Activated T-cell treated with anti-CD3 and anti-CD28 coated beads, Interleukin-2, amount 50 U/mL, for 4 hours (primary cell): Measurements from ENCODE around the gene LRRTM4. TPM values are rescaled to one million over a fixed set of nuclear protein-coding genes. Genes with fewer than 3 reads are reported as not detected.

ENCODE experiments used
- ATAC-seq, 2 donors: fragments of 200-7000 bp; cut with Tn5 transposase; one replicate each; pipeline ENCODE4 v1.10.0; 2021
- DNase-seq: peaks from one replicate; pipeline ENCODE4 v3.0.0-alpha.2; 2020
- H3K27me3 Mint-ChIP-seq: one replicate; pipeline ENCODE4 v1.8.0; 2021; ENCODE audit warnings: low read depth, mixed read lengths
- H3K36me3 Mint-ChIP-seq: one replicate; pipeline ENCODE4 v1.8.0; 2022; ENCODE audit warnings: mixed read lengths; ENCODE audit not compliant: insufficient read depth
- H3K4me1 Mint-ChIP-seq: one replicate; pipeline ENCODE4 v1.8.0; 2021; ENCODE audit warnings: low read depth, mixed read lengths
- H3K4me3 Mint-ChIP-seq: one replicate; pipeline ENCODE4 v1.8.0; 2021; ENCODE audit warnings: mild to moderate bottlenecking, moderate library complexity, mixed read lengths
- H3K9me3 Mint-ChIP-seq: one replicate; pipeline ENCODE4 v1.8.0; 2021; ENCODE audit warnings: mixed read lengths
- total RNA-seq, 3 donors: library from RNA; stranded (reverse); gene quantifications; one replicate each; pipeline ENCODE4 v1.2.1, GENCODE V29; 2021

LRRTM4 gene
- total RNA-seq, 3 donors from 2014 or later = not detected

DNA sequence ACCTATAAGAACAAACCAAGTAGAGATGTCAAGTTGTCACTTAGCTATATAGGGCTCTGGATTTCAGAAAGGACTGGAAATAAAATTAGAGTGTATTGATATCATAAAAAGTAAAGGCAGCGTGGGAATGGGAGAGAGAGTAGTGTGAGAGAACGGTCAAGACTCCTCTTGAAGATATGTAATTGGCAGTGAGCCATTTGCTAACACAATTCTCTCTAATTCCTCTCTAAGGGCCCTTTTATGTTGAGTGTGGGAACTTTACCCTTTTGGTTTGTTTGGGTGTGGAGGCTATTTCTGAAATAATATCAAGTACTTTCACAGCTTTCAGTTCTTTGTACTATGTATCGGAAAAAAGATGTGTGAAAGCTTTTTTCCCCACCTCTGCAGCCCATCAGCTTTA lies 196.8 kb downstream of the LRRTM4 start:
- H3K9me3 Mint-ChIP-seq = peaks cover 19% of the 10 kb centered on the region
- no peaks in the 10 kb centered on the region for H3K27me3 Mint-ChIP-seq
- H3K4me1 Mint-ChIP-seq = no peaks in the 10 kb centered on the region
- no peaks in the 10 kb centered on the region for H3K36me3 Mint-ChIP-seq
- no peak overlapping the region for H3K4me3 Mint-ChIP-seq
- DNase-seq (no peak), ATAC-seq (no peak)

DNA sequence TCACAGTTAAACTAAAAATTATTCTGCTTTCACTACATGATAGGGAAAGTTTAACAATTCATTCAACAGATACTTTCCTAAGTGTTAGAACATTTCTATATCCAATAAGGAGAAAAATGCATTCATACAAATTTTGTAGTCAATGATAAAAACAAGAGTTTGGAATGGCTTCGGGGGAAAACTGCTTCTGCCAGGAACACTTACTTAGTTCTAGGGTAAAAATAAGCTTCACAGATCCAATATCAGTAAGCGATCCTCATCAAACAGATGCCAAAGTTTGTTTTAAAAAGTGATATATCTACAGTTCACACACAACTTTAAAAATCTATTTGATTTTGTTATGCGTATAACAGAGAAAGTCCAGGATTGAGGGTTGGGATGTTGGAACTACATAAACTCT lies 199.7 kb downstream of the LRRTM4 start:
- Mint-ChIP-seq H3K36me3 (no peaks in the 10 kb centered on the region), H3K27me3 (no peaks in the 10 kb centered on the region), H3K4me3 (no peak overlapping the region), H3K9me3 (peaks cover 16% of the 10 kb centered on the region), H3K4me1 (no peaks in the 10 kb centered on the region)
- ATAC-seq = no peak
- DNase-seq = no peak

DNA sequence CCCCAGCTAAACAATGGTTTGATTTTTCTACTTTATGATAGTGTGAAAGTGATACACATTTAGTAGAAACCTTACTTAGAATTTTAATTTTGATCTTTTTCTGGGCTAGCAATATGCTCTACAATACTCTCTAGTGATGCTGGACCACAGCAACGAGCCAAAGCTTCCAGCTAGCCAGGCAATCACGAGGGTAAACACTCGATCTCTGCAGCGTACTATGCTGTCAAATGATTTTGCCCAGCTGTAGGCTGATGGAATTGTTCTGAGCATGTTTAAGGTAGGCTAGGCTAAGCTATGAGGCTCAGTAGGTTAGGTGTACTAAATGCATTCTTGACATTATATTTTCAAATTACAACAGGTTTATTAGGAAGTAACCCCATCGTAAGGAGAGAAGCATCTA lies 207.5 kb downstream of the LRRTM4 start:
- no peak overlapping the region for H3K4me3 Mint-ChIP-seq
- ATAC-seq = no peak
- H3K4me1 Mint-ChIP-seq = no peaks in the 10 kb centered on the region
- H3K27me3 Mint-ChIP-seq = no peaks in the 10 kb centered on the region
- DNase-seq = no peak
- H3K9me3 Mint-ChIP-seq = peaks cover 9% of the 10 kb centered on the region
- no peaks in the 10 kb centered on the region for H3K36me3 Mint-ChIP-seq

DNA sequence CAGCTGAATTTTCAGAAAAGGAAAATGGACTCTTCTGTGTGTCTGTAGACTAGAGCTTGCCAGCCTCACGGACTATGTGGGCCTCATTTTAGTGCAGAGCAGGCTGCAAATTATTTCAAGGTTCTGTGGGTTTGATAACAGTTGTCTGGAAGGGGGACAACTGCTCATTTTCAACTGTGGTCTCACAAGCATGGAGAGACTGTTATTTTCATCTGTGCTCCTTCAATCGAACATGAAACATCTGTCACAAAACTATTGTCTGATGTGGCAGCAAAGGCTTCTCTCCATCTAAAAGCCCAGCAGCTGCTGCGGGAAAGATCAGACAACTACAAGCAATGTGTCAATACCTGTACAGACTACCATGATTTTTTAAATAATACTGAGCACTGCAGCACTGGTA lies 211.8 kb downstream of the LRRTM4 start:
- peaks cover 11% of the 10 kb centered on the region for H3K9me3 Mint-ChIP-seq
- ATAC-seq = no peak
- no peak for DNase-seq
- H3K36me3 Mint-ChIP-seq = no peaks in the 10 kb centered on the region
- H3K27me3 Mint-ChIP-seq = no peaks in the 10 kb centered on the region
- H3K4me1 Mint-ChIP-seq = no peaks in the 10 kb centered on the region
- H3K4me3 Mint-ChIP-seq = no peak overlapping the region

DNA sequence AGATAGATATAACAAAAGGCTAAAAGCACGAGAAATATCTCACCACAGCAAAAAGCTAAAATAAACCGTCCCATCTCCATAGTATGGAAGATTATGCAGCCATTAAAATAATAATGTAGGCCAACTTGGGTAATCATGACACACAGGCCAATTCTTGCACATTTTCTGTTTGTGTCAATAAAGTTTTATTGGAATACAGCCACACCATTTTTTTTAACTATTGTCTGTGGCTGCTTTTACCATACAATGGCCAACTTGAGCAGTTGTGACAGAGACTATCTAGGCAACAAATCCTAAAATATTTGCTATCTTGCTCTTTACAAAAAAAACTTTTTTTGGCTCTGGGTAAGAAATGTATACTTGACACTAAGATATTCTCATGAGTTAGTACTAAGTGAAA lies 212.5 kb downstream of the LRRTM4 start:
- Mint-ChIP-seq H3K4me3 (no peak overlapping the region), H3K9me3 (peaks cover 11% of the 10 kb centered on the region), H3K27me3 (no peaks in the 10 kb centered on the region), H3K36me3 (no peaks in the 10 kb centered on the region), H3K4me1 (no peaks in the 10 kb centered on the region)
- DNase-seq (no peak), ATAC-seq (no peak)

DNA sequence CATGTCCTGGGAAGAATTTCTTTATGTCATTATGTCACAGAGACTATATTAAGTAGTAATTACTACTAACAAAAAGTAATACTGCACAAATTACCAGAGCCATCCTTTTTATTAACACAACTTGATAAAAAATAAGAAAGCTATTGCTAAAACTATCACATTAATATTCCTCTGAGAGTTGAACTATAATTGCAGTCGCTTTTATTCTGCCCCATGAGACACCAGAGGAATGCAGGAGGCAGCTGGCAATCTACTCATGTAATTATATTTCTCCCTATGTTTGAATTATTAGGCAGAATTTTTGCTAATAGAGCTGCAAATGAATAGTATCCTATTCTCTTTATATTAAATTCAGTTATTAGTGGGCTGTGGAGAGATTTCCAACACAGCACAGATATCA lies 220.7 kb downstream of the LRRTM4 start:
- DNase-seq (no peak), ATAC-seq (no peak)
- no peaks in the 10 kb centered on the region for H3K4me1 Mint-ChIP-seq
- H3K27me3 Mint-ChIP-seq = no peaks in the 10 kb centered on the region
- no peaks in the 10 kb centered on the region for H3K36me3 Mint-ChIP-seq
- H3K9me3 Mint-ChIP-seq = peaks cover 8% of the 10 kb centered on the region
- no peak overlapping the region for H3K4me3 Mint-ChIP-seq

DNA sequence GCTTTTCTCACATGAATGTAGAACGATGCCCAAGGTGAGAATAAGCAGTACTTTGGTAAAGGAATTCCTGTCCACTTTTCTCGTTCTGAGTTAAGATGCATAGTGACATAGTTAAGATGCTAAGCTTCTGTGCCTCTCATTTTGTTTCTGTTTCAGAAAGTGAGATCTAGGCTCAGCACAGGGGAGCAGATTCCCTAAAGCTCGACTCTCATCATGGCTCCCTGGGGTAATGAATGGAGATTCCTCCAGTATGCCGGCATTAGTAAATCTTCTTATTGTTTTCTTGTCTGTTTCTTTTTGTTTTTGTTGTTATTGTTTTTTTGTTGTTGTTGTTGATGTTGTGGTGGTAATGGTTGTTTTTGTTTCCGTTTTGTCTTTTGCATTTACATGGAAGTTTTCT lies 225.4 kb downstream of the LRRTM4 start:
- DNase-seq = no peak
- no peak for ATAC-seq
- H3K36me3 Mint-ChIP-seq = no peaks in the 10 kb centered on the region
- H3K4me1 Mint-ChIP-seq = no peaks in the 10 kb centered on the region
- no peaks in the 10 kb centered on the region for H3K27me3 Mint-ChIP-seq
- H3K4me3 Mint-ChIP-seq = no peak overlapping the region
- peaks cover 6% of the 10 kb centered on the region for H3K9me3 Mint-ChIP-seq

DNA sequence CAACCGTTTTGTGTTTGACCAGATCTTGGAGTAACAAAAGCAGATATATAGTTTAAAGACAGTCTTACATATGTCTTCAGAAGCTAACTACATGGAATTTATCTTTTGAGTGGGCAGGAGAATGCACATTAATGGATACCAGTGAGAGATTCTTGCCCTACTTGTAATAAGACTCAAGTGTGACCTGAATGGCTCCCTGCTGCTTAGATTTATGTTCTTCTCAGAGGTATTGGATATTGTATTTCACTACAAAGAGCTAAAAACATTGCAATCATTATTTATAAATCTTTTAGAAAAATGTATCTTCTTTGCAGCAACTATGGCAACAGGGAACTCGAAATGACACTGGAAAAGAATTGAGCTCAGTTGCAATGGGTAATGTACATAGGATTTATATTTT lies 227.7 kb downstream of the LRRTM4 start:
- ATAC-seq (no peak), DNase-seq (no peak)
- H3K36me3 Mint-ChIP-seq = no peaks in the 10 kb centered on the region
- no peaks in the 10 kb centered on the region for H3K4me1 Mint-ChIP-seq
- no peaks in the 10 kb centered on the region for H3K27me3 Mint-ChIP-seq
- no peak overlapping the region for H3K4me3 Mint-ChIP-seq
- H3K9me3 Mint-ChIP-seq = peaks cover 11% of the 10 kb centered on the region

DNA sequence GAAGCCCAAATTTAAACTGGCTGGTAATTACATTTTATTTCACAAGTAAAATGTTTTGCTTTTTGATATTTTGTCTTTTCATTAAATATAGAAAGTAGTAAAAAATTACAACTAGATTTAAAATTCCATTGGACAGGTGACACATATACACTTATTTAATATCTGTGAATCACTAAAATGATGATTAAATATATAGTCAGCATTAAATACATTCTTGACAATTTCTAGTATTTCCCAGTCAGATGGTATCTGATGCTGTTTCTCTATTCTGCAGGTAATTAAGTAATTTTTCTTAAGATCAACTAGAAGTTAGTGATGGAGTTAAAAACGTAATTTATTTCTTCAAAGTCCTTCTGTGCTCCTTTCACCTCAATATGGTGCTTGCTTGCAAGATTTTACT lies 237.8 kb downstream of the LRRTM4 start:
- DNase-seq = no peak
- Mint-ChIP-seq H3K4me3 (no peak overlapping the region), H3K27me3 (no peaks in the 10 kb centered on the region), H3K9me3 (no peaks in the 10 kb centered on the region), H3K4me1 (no peaks in the 10 kb centered on the region), H3K36me3 (no peaks in the 10 kb centered on the region)
- ATAC-seq = no peak

DNA sequence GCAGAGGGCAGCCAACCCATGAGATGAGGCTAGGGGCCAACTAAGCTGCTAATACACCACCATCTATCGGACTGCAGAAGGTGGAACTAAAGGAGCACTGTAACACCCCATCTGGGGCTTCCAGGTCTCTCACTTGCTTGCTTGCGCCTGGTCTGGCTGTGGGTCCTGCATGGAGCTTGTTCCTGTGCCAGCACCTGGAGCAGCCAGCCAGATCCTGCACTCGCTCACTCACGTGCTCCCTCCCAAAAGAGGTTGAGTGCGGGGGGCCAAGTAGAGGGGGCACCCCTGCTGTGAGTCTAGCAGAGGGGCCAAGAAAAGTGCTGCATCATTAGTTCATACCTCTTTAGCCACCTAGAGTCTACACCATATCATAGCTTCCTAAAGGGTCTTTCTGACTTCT lies 250.9 kb downstream of the LRRTM4 start:
- no peaks in the 10 kb centered on the region for H3K36me3 Mint-ChIP-seq
- no peaks in the 10 kb centered on the region for H3K4me1 Mint-ChIP-seq
- H3K27me3 Mint-ChIP-seq = no peaks in the 10 kb centered on the region
- H3K4me3 Mint-ChIP-seq = no peak overlapping the region
- ATAC-seq (no peak), DNase-seq (no peak)
- H3K9me3 Mint-ChIP-seq = peaks cover 31% of the 10 kb centered on the region

DNA sequence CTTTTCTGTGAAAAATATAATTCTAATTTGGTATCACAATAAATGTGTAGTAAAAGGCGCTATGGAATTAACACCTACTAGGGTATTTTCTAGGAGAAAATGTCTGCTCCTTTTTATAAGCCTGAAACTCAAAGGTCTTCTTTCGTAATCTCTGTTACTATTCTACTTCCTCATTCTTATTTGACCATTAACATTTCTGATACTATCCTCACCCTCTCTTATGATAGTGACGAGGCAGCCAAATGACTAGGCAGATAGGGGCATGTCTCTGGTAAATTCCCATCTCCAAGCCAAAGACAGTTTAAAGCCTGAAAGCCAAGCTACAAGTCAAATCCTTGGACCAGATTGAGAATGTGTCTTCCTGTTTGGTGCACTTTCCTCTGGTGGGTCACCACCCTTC lies 251.7 kb downstream of the LRRTM4 start:
- H3K9me3 Mint-ChIP-seq = peaks cover 31% of the 10 kb centered on the region
- no peak for ATAC-seq
- no peak overlapping the region for H3K4me3 Mint-ChIP-seq
- H3K27me3 Mint-ChIP-seq = no peaks in the 10 kb centered on the region
- no peak for DNase-seq
- no peaks in the 10 kb centered on the region for H3K36me3 Mint-ChIP-seq
- no peaks in the 10 kb centered on the region for H3K4me1 Mint-ChIP-seq

DNA sequence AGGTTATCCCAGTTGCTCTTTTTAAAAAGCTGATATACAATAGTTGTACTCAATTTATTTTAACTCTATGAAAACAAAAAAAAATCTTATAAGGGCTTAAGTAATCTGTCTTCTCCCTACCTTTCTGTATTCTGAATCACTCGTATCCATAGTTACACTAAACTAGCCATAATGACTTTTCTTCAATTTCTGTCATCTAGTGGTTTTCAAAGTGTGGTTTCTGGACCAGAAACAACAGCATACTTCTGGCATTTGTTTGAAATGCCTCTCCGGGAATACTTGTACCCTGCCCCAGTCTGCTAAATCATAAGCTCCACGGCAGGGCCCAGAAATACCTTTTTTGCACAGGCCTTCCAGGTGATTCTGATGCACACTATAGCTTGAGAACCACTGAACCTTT lies 253.6 kb downstream of the LRRTM4 start:
- ATAC-seq = no peak
- peaks cover 29% of the 10 kb centered on the region for H3K9me3 Mint-ChIP-seq
- no peaks in the 10 kb centered on the region for H3K36me3 Mint-ChIP-seq
- H3K4me1 Mint-ChIP-seq = no peaks in the 10 kb centered on the region
- no peak overlapping the region for H3K4me3 Mint-ChIP-seq
- H3K27me3 Mint-ChIP-seq = no peaks in the 10 kb centered on the region
- DNase-seq = no peak

DNA sequence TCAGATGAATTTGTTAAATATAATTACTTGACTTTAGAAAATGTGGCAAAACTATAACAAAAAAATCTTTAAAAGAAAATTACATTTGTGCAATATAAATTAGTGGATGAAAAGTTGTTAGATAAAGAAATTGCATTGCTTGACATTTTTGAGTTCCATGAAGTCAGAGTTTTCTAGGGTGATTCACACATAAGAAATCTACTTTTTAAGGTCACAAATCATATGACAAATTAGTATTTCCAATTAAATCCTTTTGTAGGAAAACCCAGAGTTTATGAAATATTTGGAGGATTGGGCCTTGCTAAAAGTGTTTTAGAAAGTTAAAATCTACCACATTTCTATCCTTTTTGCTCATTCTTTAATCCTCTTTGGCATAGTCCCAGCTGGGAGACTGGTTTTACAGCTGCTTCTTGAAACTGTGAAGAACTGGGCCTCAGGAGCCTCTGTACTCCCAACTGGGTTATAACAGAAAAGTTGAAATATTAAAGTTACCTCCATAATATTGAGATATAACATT lies 289.2 kb downstream of the LRRTM4 start:
- no peaks in the 10 kb centered on the region for H3K36me3 Mint-ChIP-seq
- no peaks in the 10 kb centered on the region for H3K4me1 Mint-ChIP-seq
- DNase-seq (no peak), ATAC-seq (no peak)
- no peak overlapping the region for H3K4me3 Mint-ChIP-seq
- H3K27me3 Mint-ChIP-seq = no peaks in the 10 kb centered on the region
- peaks cover 31% of the 10 kb centered on the region for H3K9me3 Mint-ChIP-seq

DNA sequence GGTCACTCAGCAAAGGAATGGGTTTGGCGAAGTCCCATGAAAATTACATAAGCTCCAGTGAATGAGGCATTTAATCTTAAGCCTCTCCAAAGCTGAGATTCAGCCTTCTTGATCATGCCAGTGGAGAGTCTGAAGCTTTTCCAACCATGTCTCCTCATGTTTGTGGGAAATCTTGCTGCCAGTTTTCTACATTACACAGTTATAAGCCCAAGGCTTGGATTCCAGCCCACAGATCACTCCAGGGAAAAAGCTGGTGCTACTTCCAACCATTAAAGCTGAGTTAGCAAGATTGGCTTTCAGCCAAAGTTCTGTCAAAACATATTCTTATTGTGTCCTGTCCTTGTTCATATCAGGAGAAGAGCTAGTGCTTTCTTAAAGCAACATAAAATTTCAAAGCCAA lies 293.8 kb downstream of the LRRTM4 start:
- H3K4me1 Mint-ChIP-seq = no peaks in the 10 kb centered on the region
- H3K36me3 Mint-ChIP-seq = no peaks in the 10 kb centered on the region
- no peak for DNase-seq
- H3K27me3 Mint-ChIP-seq = no peaks in the 10 kb centered on the region
- ATAC-seq = no peak
- peaks cover 16% of the 10 kb centered on the region for H3K9me3 Mint-ChIP-seq
- H3K4me3 Mint-ChIP-seq = no peak overlapping the region

DNA sequence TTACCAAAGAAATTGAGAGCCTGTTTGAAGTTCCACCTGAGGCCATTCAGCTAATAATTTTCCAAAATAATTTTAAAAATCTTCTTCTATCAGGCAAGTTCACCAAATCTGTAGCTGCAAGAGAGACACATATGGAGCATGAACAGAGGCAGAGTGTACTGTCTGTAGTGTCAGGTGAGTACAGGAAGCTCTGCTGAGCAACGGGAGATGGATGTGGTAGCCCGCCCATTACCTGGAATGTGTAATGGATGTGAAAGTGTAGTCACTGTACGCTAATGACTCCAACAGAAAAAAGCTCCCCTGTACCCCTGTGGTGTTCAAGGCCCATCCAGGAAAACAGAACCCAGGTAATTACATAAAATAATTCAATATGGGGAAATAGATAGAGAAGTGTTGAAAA lies 311.5 kb downstream of the LRRTM4 start:
- H3K36me3 Mint-ChIP-seq = no peaks in the 10 kb centered on the region
- ATAC-seq = no peak
- peaks cover 18% of the 10 kb centered on the region for H3K9me3 Mint-ChIP-seq

DNA sequence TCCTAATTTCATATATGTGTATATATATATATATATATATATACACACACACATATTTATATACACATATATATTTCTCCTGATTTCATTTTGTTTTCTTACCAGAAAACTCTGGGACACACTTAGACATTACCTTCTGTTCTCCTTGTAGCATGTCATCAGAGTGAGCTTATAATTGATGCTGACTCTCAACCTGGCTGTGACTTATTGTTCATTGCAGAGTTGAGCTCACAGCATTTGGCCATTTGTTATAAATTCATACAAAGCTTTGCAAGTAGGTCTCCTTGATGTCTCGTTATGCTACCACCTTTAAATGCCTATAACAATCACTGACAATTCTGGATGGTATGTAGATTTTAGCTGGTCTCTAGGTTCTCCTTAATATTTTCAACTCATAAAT lies 314.8 kb downstream of the LRRTM4 start:
- ATAC-seq (no peak), DNase-seq (no peak)
- Mint-ChIP-seq H3K27me3 (no peaks in the 10 kb centered on the region), H3K9me3 (peaks cover 19% of the 10 kb centered on the region), H3K4me3 (no peak overlapping the region), H3K36me3 (no peaks in the 10 kb centered on the region), H3K4me1 (no peaks in the 10 kb centered on the region)

More for the DNA sequence above, 311.5 kb downstream of the LRRTM4 start:
- H3K27me3 Mint-ChIP-seq = no peaks in the 10 kb centered on the region
- no peak for DNase-seq
- H3K4me3 Mint-ChIP-seq = no peak overlapping the region
- no peaks in the 10 kb centered on the region for H3K4me1 Mint-ChIP-seq
